Liver (tissue), 3 donors: ENCODE results near the gene RFFL.

Experiments used
- CTCF ChIP-seq: fragments of 150-350 bp; IDR thresholded peaks from 2 replicates; pipeline ENCODE4 v1.5.1; 2017; ENCODE audit warnings: improper control_type of control experiment, low read depth, low read length; ENCODE audit not compliant: missing input control
- EGR1 ChIP-seq, 2 donors: IDR thresholded peaks; 2 replicates each; pipeline ENCODE4 v1.6.1; 2016 to 2018; ENCODE audit warnings: antibody characterized with exemption in 2 of 2, low read depth in 2 of 2
- HNF4A ChIP-seq, 2 donors: conservative IDR thresholded peaks; 2 replicates each; pipeline ENCODE4 v1.6.1; 2016; ENCODE audit warnings: antibody characterized with exemption in 2 of 2, mild to moderate bottlenecking in 2 of 2
- JUND ChIP-seq, 2 donors: IDR thresholded peaks; 2 replicates each; pipeline ENCODE4 v1.6.1; 2016; ENCODE audit warnings: antibody characterized with exemption in 2 of 2
- MAX ChIP-seq: IDR thresholded peaks from 2 replicates; pipeline ENCODE4 v1.6.1; 2016; ENCODE audit warnings: antibody characterized with exemption
- RAD21 ChIP-seq, 2 donors: IDR thresholded peaks; 2 replicates each; pipeline ENCODE4 v1.6.1; 2016; ENCODE audit warnings: antibody characterized with exemption in 2 of 2, mild to moderate bottlenecking in 2 of 2
- REST ChIP-seq: IDR thresholded peaks from 2 replicates; pipeline ENCODE4 v1.6.1; 2016; ENCODE audit warnings: antibody characterized with exemption, mild to moderate bottlenecking
- SP1 ChIP-seq: IDR thresholded peaks from 2 replicates; pipeline ENCODE4 v1.6.1; 2018; ENCODE audit warnings: antibody characterized with exemption, mild to moderate bottlenecking
- TF ChIP-seq, protein P1 (sequence below): IDR thresholded peaks from 2 replicates; pipeline ENCODE4 v1.6.1; 2016; ENCODE audit warnings: antibody characterized with exemption
- donor health status: healthy.
- donor health status: healthy.

- no peak for TF ChIP-seq CTCF
- TF ChIP-seq, protein P1, sequence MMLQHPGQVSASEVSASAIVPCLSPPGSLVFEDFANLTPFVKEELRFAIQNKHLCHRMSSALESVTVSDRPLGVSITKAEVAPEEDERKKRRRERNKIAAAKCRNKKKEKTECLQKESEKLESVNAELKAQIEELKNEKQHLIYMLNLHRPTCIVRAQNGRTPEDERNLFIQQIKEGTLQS = no peak
- no peak for TF ChIP-seq RAD21 (IDR thresholded peaks at IDR 0.05)
- no peak for TF ChIP-seq SP1
- no peak for TF ChIP-seq HNF4A (conservative IDR thresholded peaks at IDR 0.05)
- TF ChIP-seq JUND (IDR thresholded peaks at IDR 0.05) = no peak
- TF ChIP-seq EGR1 (IDR thresholded peaks at IDR 0.05; ENCODE audit: low read depth in 2 of 2) = no peak
- TF ChIP-seq MAX = no peak
- no peak for TF ChIP-seq REST
Observed at GRCh38 chr17:35052780-35053179, 10.7 kb downstream of the RFFL start.
